SK-N-SH (cell line): ENCODE results near the gene AGFG2. TPM values are rescaled to one million over a fixed set of nuclear protein-coding genes. Genes with fewer than 3 reads are reported as not detected.
"Not testable (repeated sequence)": the region's sequence is repeated elsewhere in the genome, so short reads cannot be mapped to it uniquely, and the experiment has no call there.

Source experiments
- CTCF ChIA-PET: fragments of 300-600, 350-600 bp; formaldehyde crosslinking; extraction: SDS; loops from one replicate; lab custom pipeline; 2021; lab: Yijun Ruan, JAX
- POLR2A ChIA-PET: fragments of 350-600 bp; sonication (Branson Sonifier 250); formaldehyde crosslinking; extraction: SDS; loops from one replicate; lab custom pipeline; 2020; ENCODE audit warnings: antibody characterized with exemption, inconsistent platforms; lab: Yijun Ruan, JAX
- DNase-seq: peaks from one replicate; pipeline ENCODE4 v3.0.0; 2012
- H2AFZ ChIP-seq: fragments of 200-600 bp; sonication (generic); 2 replicates; pipeline ENCODE4 v1.8.1; 2016; ENCODE audit warnings: antibody characterized with exemption, mild to moderate bottlenecking, low read depth
- H3F3A ChIP-seq: fragments of 200-600 bp; sonication (generic); replicated peaks from 2 replicates; pipeline ENCODE3; 2016; ENCODE audit warnings: antibody characterized with exemption, mild to moderate bottlenecking; ENCODE audit not compliant: insufficient read depth
- H3K27ac ChIP-seq, 2 experiments: fragments of 200-500 bp in 1 of 2; fragments of 200-600 bp in 1 of 2; sonication (Bioruptor generic) in 1 of 2; sonication (generic), shearing (Covaris generic) in 1 of 2; 2 replicates each; pipeline versions ENCODE4 v1.5.1 to v1.6.1; 2014 to 2016; ENCODE audit warnings: low read depth in 2 of 2, inconsistent platforms in 1 of 2, low read length in 1 of 2, mild to moderate bottlenecking in 1 of 2, mixed read lengths in 1 of 2
- H3K27me3 ChIP-seq: fragments of 200-600 bp; sonication (generic), shearing (Covaris generic); 2 replicates; pipeline ENCODE4 v1.6.1; 2016; ENCODE audit warnings: mixed run types; ENCODE audit not compliant: insufficient read depth
- H3K36me3 ChIP-seq, 2 experiments: fragments of 200-500 bp in 1 of 2; fragments of 200-600 bp in 1 of 2; sonication (Bioruptor generic) in 1 of 2; sonication (generic) in 1 of 2; replicated peaks in 1 of 2; 2 replicates each; pipeline versions ENCODE3 to v1.5.1; 2014 to 2016; ENCODE audit warnings: low read length in 1 of 2, mild to moderate bottlenecking in 1 of 2; ENCODE audit not compliant: insufficient read depth in 2 of 2, control insufficient read depth in 1 of 2
- H3K4me1 ChIP-seq, 2 experiments: fragments of 200-500 bp in 1 of 2; fragments of 200-600 bp in 1 of 2; sonication (Bioruptor generic) in 1 of 2; sonication (generic), shearing (Covaris generic) in 1 of 2; 2 replicates each; pipeline versions ENCODE4 v1.5.1 to v1.6.1; 2014 to 2016; ENCODE audit warnings: low read depth in 1 of 2, low read length in 1 of 2, mixed run types in 1 of 2; ENCODE audit not compliant: insufficient read depth in 2 of 2, control insufficient read depth in 1 of 2
- H3K4me2 ChIP-seq: fragments of 200-600 bp; sonication (generic), shearing (Covaris generic); 2 replicates; pipeline ENCODE4 v1.6.1; 2017; ENCODE audit warnings: mixed run types
- H3K4me3 ChIP-seq, 2 experiments: fragments of 200-500 bp in 1 of 2; fragments of 200-600 bp in 1 of 2; sonication (Bioruptor generic) in 1 of 2; sonication (generic), shearing (Covaris generic) in 1 of 2; 2 replicates each; pipeline versions ENCODE4 v1.5.1 to v1.8.1; 2014 to 2016; ENCODE audit warnings: low read depth in 2 of 2, inconsistent platforms in 1 of 2, low read length in 1 of 2, mild to moderate bottlenecking in 1 of 2, mixed read lengths in 1 of 2, moderate library complexity in 1 of 2
- H3K79me2 ChIP-seq: fragments of 200-600 bp; sonication (generic); 2 replicates; pipeline ENCODE4 v1.8.1; 2017; ENCODE audit warnings: mild to moderate bottlenecking; ENCODE audit not compliant: insufficient read depth
- H3K9ac ChIP-seq: fragments of 200-600 bp; sonication (generic); 2 replicates; pipeline ENCODE4 v1.6.1; 2017; ENCODE audit warnings: mixed run types
- H3K9me2 ChIP-seq: fragments of 200-600 bp; sonication (generic); 2 replicates; pipeline ENCODE4 v1.6.1; 2017; ENCODE audit warnings: mixed run types
- H3K9me3 ChIP-seq: fragments of 200-600 bp; sonication (generic); 2 replicates; pipeline ENCODE4 v1.6.1; 2017; ENCODE audit warnings: mixed run types, mild to moderate bottlenecking, moderate library complexity
- H4K20me1 ChIP-seq: fragments of 200-600 bp; sonication (generic); 2 replicates; pipeline ENCODE4 v1.6.1; 2017; ENCODE audit warnings: mild to moderate bottlenecking, mixed run types; ENCODE audit not compliant: insufficient read depth
- CHD2 ChIP-seq: fragments of 150-350 bp; IDR thresholded peaks from 2 replicates; pipeline ENCODE4 v1.6.1; 2018; ENCODE audit warnings: low read length; ENCODE audit not compliant: partially characterized antibody
- EP300 ChIP-seq, 2 experiments: IDR thresholded peaks; 2 replicates each; pipeline versions ENCODE4 v1.4.0 to v1.6.1; 2012; ENCODE audit warnings: borderline replicate concordance in 1 of 2, low read depth in 1 of 2, low read length in 1 of 2
- FOSL2 ChIP-seq: IDR thresholded peaks from 2 replicates; pipeline ENCODE4 v1.4.0; 2012; ENCODE audit warnings: low read depth, mild to moderate bottlenecking, moderate library complexity, borderline replicate concordance
- FOXJ3 ChIP-seq: sonication (generic); formaldehyde crosslinking; IDR thresholded peaks from 2 replicates; pipeline ENCODE4 v1.5.1; 2020; ENCODE audit warnings: mild to moderate bottlenecking, missing genetic modification reagents
- GABPA ChIP-seq: IDR thresholded peaks from 2 replicates; pipeline ENCODE4 v1.4.0; 2012; ENCODE audit warnings: low read depth, mild to moderate bottlenecking
- NFIC ChIP-seq: IDR thresholded peaks from 2 replicates; pipeline ENCODE4 v1.4.0; 2012; ENCODE audit warnings: borderline replicate concordance
- POLR2AphosphoS5 ChIP-seq: IDR thresholded peaks from 2 replicates; pipeline ENCODE4 v1.6.1; 2012; ENCODE audit warnings: low read depth, low read length
- RAD21 ChIP-seq: IDR thresholded peaks from 2 replicates; pipeline ENCODE4 v1.6.1; 2012; ENCODE audit warnings: mild to moderate bottlenecking, low read length
- RCOR1 ChIP-seq: fragments of 150-350 bp; IDR thresholded peaks from 2 replicates; pipeline ENCODE4 v1.6.1; 2017; ENCODE audit warnings: antibody characterized with exemption, low read length
- TAF1 ChIP-seq: IDR thresholded peaks from 2 replicates; pipeline ENCODE4 v1.6.1; 2012; ENCODE audit warnings: low read depth, mild to moderate bottlenecking, low read length, moderate library complexity, borderline replicate concordance
- TCF12 ChIP-seq: IDR thresholded peaks from 2 replicates; pipeline ENCODE4 v1.4.0; 2012
- TEAD4 ChIP-seq: IDR thresholded peaks from 2 replicates; pipeline ENCODE4 v1.4.0; 2012; ENCODE audit warnings: mild to moderate bottlenecking, borderline replicate concordance; ENCODE audit not compliant: insufficient read depth
- USF2 ChIP-seq: fragments of 150-350 bp; IDR thresholded peaks from 2 replicates; pipeline ENCODE4 v1.6.1; 2017; ENCODE audit warnings: antibody characterized with exemption, low read length, low read depth, borderline replicate concordance
- YY1 ChIP-seq: IDR thresholded peaks from 2 replicates; pipeline ENCODE4 v1.4.0; 2012; ENCODE audit warnings: low read depth, mild to moderate bottlenecking
- WGBS: methylation state at CpG from one replicate; pipeline ENCODE4 v1.1.6; 2017; ENCODE audit warnings: low lambda C conversion rate; 5-methylcytosine and 5-hydroxymethylcytosine counted together
- polyA plus RNA-seq, 3 experiments: library from polyadenylated mRNA; depleted of rRNA; stranded (reverse); fragments of >200 nt; gene quantifications; 2 replicates each; pipeline ENCODE4 v1.2.3, GENCODE V29; 2012
- TF ChIP-seq, protein P1 (sequence below): IDR thresholded peaks from 2 replicates; pipeline ENCODE4; 2012
- TF ChIP-seq, protein P2 (sequence below): IDR thresholded peaks from 2 replicates; pipeline ENCODE4 v1.4.0; 2012; ENCODE audit warnings: low read depth, borderline replicate concordance

Gene AGFG2
- polyA plus RNA-seq, 1 of the 3 experiments (the other 2 are of a cell fraction), result 23.1 TPM

DNA sequence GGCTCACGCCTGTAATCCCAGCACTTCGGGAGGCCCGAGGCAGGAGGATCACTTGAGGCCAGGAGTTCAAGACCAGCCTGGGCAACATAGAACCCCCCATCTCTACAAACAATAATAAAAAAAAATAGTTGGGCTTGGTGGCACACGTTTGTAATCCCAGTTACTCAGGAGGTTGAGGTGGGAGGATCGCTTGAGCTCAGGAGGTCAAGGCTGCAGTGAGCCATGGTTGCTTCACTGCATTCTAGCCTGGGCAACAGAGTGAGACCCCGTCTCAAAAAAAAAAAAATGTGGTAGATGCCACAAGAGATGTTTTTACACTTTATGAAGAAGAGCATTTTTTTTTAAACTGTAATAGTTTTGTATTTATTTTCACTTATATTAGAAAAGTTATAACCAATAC lies 42.5 kb upstream of the AGFG2 start (continued):
- TF ChIP-seq CHD2, result no peak

- POLR2A ChIA-PET, H2AFZ ChIP-seq, H3K27ac ChIP-seq, H3K4me2 ChIP-seq, H3K4me3 ChIP-seq, H4K20me1 ChIP-seq, H3K79me2 ChIP-seq, H3K36me3 ChIP-seq, H3K9me3 ChIP-seq, DNase-seq, H3F3A ChIP-seq, H3K9me2 ChIP-seq, H3K27me3 ChIP-seq, H3K9ac ChIP-seq, H3K4me1 ChIP-seq: not testable (repeated sequence)
- CTCF ChIA-PET, result interaction anchor here (0.9 to 1.7 kb wide), 4 partner anchors 18 to 88 kb away, joined by 3 to 6 read pairs (median 4); no protein-coding TSS in a partner anchor
- 75% methylated on average over 2 of the region's 2 CpGs for WGBS
Observed at GRCh38 chr7:100500743-100501142, 38.3 kb upstream of the AGFG2 start.

DNA sequence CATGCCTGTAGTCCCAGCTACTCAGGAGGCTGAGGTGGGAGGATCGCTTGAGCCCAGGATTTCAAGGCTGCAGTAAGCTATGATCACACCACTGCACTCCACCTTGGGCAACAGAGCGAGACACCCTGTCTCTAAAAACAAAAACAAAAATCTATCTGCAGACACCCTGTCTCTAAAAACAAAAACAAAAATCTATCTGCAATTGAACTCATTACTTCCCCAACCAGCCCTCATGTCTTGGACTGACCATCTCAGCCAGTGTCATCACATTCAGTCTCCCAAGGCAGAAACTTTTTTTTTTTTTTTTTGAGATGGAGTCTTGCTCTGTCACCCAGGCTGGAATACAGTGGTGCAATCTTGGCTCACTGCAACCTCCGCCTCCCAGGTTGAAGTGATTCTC lies 35.0 kb upstream of the AGFG2 start:
- POLR2A ChIA-PET, H3K9me3 ChIP-seq, H3K4me2 ChIP-seq, H3K4me1 ChIP-seq, H3F3A ChIP-seq, H3K27ac ChIP-seq, H3K36me3 ChIP-seq, H3K79me2 ChIP-seq, H3K27me3 ChIP-seq, H3K9me2 ChIP-seq, H4K20me1 ChIP-seq, H3K4me3 ChIP-seq, DNase-seq, H2AFZ ChIP-seq, H3K9ac ChIP-seq: not testable (repeated sequence)
- 94% methylated on average over 3 of the region's 3 CpGs for WGBS
- CTCF ChIA-PET, result interaction anchor here (0.7 to 2.8 kb wide), 6 partner anchors 21 to 96 kb away, joined by 3 to 12 read pairs (median 6); partner anchors contain the start of gene NYAP1

DNA sequence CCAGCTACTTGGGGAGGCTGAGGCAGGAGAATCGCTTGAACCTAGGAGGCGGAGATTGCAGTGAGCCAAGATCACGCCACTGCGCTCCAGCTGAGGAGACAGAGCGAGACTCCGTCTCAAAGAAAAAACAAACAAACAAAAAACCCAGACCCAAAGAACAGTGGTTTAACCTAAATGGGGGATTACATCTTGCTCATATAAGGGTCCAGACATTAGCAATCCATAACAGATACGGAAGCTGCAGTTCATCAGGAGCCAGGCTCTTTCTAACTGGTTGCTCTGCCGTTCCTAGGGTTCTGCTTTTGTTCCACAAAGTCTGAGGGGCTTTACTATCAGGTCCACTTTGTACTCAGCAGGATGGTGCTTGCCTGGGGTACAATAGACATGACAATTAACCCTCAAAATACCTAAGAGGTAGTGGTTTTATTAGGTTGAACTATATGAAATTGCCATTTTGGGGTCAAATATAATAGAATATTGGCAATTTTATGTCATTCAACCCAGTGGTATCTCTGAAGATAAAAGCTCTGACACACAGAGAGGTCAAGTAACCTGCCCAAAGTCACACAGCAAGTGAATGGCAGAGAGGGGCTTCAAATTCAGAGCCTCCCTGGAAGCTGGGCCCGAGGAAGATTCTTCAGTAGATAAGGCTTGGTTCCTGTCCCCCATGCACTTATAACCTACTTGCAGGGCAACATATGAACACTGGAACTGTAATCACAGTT lies 34.0 kb upstream of the AGFG2 start:
- 95% methylated on average over 9 of the region's 9 CpGs for WGBS
- Histone ChIP-seq H3K27me3 (no peaks in the 10 kb centered on the region), H3K9ac (no peak overlapping the region), H3K4me3 (no peak overlapping the region), H4K20me1 (no peaks in the 10 kb centered on the region), H3K9me3 (no peaks in the 10 kb centered on the region), H3K27ac (no peak overlapping the region), H3F3A (no peaks in the 10 kb centered on the region), H2AFZ (no peak overlapping the region), H3K4me2 (no peak overlapping the region), H3K79me2 (no peaks in the 10 kb centered on the region), H3K36me3 (no peaks in the 10 kb centered on the region), H3K4me1 (no peaks in the 10 kb centered on the region; a peak in 1 of 4 replicates), H3K9me2 (no peaks in the 10 kb centered on the region)
- CTCF ChIA-PET, result interaction anchor here (0.5 to 1.7 kb wide), 6 partner anchors 10 to 59 kb away, joined by 3 to 7 read pairs (median 4); partner anchors contain the start of gene NYAP1
- POLR2A ChIA-PET, result no interaction called here
- no peak for DNase-seq
- TF ChIP-seq FOSL2 (no peak), TCF12 (no peak), TAF1 (no peak), GABPA (no peak), USF2 (no peak), EP300 (IDR thresholded peaks at IDR 0.05; ENCODE audit: borderline replicate concordance in 1 of 2, low read depth in 1 of 2, low read length in 1 of 2) (no peak), POLR2AphosphoS5 (no peak), TEAD4 (no peak), RCOR1 (no peak), YY1 (no peak), FOXJ3 (CRISPR knock-in tag) (no peak), RAD21 (no peak), NFIC (no peak), CHD2 (no peak)
- TF ChIP-seq, protein P1, sequence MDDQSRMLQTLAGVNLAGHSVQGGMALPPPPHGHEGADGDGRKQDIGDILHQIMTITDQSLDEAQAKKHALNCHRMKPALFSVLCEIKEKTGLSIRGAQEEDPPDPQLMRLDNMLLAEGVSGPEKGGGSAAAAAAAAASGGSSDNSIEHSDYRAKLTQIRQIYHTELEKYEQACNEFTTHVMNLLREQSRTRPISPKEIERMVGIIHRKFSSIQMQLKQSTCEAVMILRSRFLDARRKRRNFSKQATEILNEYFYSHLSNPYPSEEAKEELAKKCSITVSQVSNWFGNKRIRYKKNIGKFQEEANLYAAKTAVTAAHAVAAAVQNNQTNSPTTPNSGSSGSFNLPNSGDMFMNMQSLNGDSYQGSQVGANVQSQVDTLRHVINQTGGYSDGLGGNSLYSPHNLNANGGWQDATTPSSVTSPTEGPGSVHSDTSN, result no peak
- TF ChIP-seq, protein P2, sequence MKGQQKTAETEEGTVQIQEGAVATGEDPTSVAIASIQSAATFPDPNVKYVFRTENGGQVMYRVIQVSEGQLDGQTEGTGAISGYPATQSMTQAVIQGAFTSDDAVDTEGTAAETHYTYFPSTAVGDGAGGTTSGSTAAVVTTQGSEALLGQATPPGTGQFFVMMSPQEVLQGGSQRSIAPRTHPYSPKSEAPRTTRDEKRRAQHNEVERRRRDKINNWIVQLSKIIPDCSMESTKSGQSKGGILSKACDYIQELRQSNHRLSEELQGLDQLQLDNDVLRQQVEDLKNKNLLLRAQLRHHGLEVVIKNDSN, result no peak
